ENCODE results near the gene PPP1R12B. TPM values are rescaled to one million over a fixed set of nuclear protein-coding genes. Genes with fewer than 3 reads are reported as not detected.

PPP1R12B gene
- total and polyA plus RNA-seq, 4 donors, result 4.0 to 31.6 (median 9.7) TPM

GRCh38 chr1:202348005-202348508, 442 bp upstream of the PPP1R12B start:
- Histone ChIP-seq H3K27ac (ENCODE audit: low read depth in 1 of 2, low read length in 2 of 2) (no peak overlapping the region), H3K36me3 (ENCODE audit: control insufficient read depth in 4 of 4, insufficient read depth in 3 of 4, low read depth in 1 of 4, low read length in 3 of 4) (no peaks in the 10 kb centered on the region), H3K27me3 (ENCODE audit: control insufficient read depth in 4 of 4, insufficient read depth in 4 of 4, low read length in 3 of 4) (no peaks in the 10 kb centered on the region), H3K4me1 (ENCODE audit: control insufficient read depth in 4 of 4, insufficient read depth in 4 of 4, low read length in 3 of 4) (peaks cover 0 to 18% (median 10%) of the 10 kb centered on the region in 4 donors), H3K9ac (ENCODE audit: low read depth in 1 of 2, low read length in 2 of 2) (no peak overlapping the region), H3K9me3 (ENCODE audit: control insufficient read depth in 4 of 4, low read length in 3 of 4) (no peaks in the 10 kb centered on the region), H3K4me3 (ENCODE audit: low read depth in 1 of 3, low read length in 3 of 3) (no peak overlapping the region)
- 49% methylated on average over 6 of the region's 6 CpGs for WGBS
- no peak for TF ChIP-seq FOXA1 (IDR thresholded peaks at IDR 0.05)
- TF ChIP-seq YY1 (IDR thresholded peaks at IDR 0.05), result no peak
- TF ChIP-seq ZBTB33 (IDR thresholded peaks at IDR 0.05), result no peak
- TF ChIP-seq JUND (IDR thresholded peaks at IDR 0.05), result peak in 1 of 2 donors; percentile 70
- no peak for TF ChIP-seq ATF3 (IDR thresholded peaks at IDR 0.05)
- no peak for TF ChIP-seq SP1 (IDR thresholded peaks at IDR 0.05)
- no peak for TF ChIP-seq NR2F2 (IDR thresholded peaks at IDR 0.05)
- no peak for TF ChIP-seq FOXA2 (IDR thresholded peaks at IDR 0.05)
- no peak for DNase-seq (ENCODE audit: low spot score)

GRCh38 chr1:202349206-202349928, 868 bp downstream of the PPP1R12B start:
- WGBS, result 7% methylated on average over 12 of the region's 12 CpGs
- peak overlapping the region; percentile 84 to 92 for H3K9ac ChIP-seq (ENCODE audit: low read depth in 1 of 2, low read length in 2 of 2)
- H3K36me3 ChIP-seq (ENCODE audit: control insufficient read depth in 4 of 4, insufficient read depth in 3 of 4, low read depth in 1 of 4, low read length in 3 of 4), result no peaks in the 10 kb centered on the region
- TF ChIP-seq CTCF (IDR thresholded peaks at IDR 0.05; ENCODE audit: low read depth, low read length, missing input control) (no peak), HNF4A (conservative IDR thresholded peaks at IDR 0.05) (peak in 1 of 2 donors; percentile 11), ATF3 (IDR thresholded peaks at IDR 0.05) (no peak), SP1 (IDR thresholded peaks at IDR 0.05) (no peak), FOXA2 (IDR thresholded peaks at IDR 0.05) (no peak), TAF1 (conservative IDR thresholded peaks at IDR 0.05) (no peak), HNF4G (IDR thresholded peaks at IDR 0.05) (no peak), RAD21 (IDR thresholded peaks at IDR 0.05) (no peak), NR2F2 (IDR thresholded peaks at IDR 0.05) (peak; percentile 51), JUND (IDR thresholded peaks at IDR 0.05) (no peak), ZBTB33 (IDR thresholded peaks at IDR 0.05) (no peak), RXRA (IDR thresholded peaks at IDR 0.05) (no peak)
- peak overlapping the region; percentile 95 to 97 for H3K27ac ChIP-seq (ENCODE audit: low read depth in 1 of 2, low read length in 2 of 2)
- no peaks in the 10 kb centered on the region for H3K27me3 ChIP-seq (ENCODE audit: control insufficient read depth in 4 of 4, insufficient read depth in 4 of 4, low read length in 3 of 4)
- H3K4me3 ChIP-seq (ENCODE audit: low read depth in 1 of 3, low read length in 3 of 3), result peak overlapping the region; percentile 74 to 98 (median 86)
- DNase-seq (ENCODE audit: low spot score), result no peak
- H3K4me1 ChIP-seq (ENCODE audit: control insufficient read depth in 4 of 4, insufficient read depth in 4 of 4, low read length in 3 of 4), result peaks cover 2 to 20% (median 12%) of the 10 kb centered on the region in 4 donors
- H3K9me3 ChIP-seq (ENCODE audit: control insufficient read depth in 4 of 4, low read length in 3 of 4), result no peaks in the 10 kb centered on the region

All from liver (tissue), 9 donors.